ENCODE results near the gene ZNF609. TPM values are rescaled to one million over a fixed set of nuclear protein-coding genes. Genes with fewer than 3 reads are reported as not detected.

The ZNF609 gene
- total RNA-seq, 2 donors from 2014 or later: 13.4 to 23.7 TPM

DNA sequence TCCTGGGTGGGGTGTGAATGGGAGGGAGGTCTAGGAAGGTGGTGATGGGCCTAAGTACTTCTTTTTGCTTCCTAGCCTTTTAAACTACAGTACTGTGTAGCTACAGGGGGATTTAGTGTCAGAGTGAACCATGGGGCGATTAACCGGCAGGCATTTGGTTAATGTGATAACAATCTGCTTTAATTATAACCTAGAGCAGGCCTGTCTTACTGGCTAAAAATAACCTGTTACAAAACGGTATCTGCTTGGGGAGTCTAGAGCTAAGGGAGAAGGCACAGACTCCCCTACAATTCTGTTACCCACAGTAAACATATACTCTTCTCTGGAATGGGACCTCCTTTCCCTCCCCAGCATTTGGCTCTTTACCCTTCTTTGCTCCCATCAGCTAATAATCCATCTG, 229.6 kb downstream of the ZNF609 start:
- Histone ChIP-seq H3K36me3 (peaks cover 55% of the 10 kb centered on the region), H3K27me3 (no peaks in the 10 kb centered on the region), H3K27ac (peak overlapping the region; percentile 55 to 94), H3K9me3 (no peaks in the 10 kb centered on the region), H3K4me1 (peaks cover 0 to 70% of the 10 kb centered on the region in 2 donors), H3K4me3 (no peak overlapping the region)
- DNase-seq (ENCODE audit: low spot score): no peak
- TF ChIP-seq, protein P1, sequence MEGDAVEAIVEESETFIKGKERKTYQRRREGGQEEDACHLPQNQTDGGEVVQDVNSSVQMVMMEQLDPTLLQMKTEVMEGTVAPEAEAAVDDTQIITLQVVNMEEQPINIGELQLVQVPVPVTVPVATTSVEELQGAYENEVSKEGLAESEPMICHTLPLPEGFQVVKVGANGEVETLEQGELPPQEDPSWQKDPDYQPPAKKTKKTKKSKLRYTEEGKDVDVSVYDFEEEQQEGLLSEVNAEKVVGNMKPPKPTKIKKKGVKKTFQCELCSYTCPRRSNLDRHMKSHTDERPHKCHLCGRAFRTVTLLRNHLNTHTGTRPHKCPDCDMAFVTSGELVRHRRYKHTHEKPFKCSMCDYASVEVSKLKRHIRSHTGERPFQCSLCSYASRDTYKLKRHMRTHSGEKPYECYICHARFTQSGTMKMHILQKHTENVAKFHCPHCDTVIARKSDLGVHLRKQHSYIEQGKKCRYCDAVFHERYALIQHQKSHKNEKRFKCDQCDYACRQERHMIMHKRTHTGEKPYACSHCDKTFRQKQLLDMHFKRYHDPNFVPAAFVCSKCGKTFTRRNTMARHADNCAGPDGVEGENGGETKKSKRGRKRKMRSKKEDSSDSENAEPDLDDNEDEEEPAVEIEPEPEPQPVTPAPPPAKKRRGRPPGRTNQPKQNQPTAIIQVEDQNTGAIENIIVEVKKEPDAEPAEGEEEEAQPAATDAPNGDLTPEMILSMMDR (IDR thresholded peaks at IDR 0.05): no peak

DNA sequence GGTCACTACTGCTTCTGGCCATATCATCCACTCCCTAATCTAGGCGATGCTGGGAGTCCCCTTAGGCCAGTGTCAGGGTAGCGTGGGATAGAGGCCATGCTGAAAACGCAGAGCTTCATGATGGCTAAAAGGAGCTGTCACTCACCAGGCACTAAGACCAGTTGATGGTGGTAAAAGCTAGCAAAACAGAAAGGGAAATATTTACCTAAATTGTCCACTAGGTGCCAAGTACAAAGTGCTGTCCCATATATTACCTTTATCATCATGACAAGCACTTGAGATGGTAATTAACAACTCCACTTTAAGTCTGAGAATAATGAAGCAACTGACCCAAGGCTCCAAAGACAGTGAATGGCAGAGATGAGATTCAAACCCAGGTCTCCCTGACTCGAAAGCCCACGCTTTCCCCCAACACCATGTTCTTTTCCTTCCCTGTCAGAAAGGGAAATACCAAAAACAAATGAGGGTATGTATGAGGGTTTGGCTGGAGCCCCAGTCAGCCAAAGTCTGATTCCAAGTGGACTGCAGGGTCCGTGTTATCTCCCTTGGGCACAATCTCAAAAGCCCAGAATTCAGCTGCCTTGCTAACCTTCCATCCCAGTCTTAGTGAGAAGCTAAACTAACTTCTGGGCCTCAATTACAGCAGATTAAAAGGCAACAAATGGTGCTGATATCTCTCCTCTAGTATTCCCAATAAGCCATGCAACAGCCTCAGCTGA, 230.4 kb downstream of the ZNF609 start:
- Histone ChIP-seq H3K27ac (peak overlapping the region; percentile 55 to 94), H3K27me3 (no peaks in the 10 kb centered on the region), H3K4me1 (peaks cover 0 to 77% of the 10 kb centered on the region in 2 donors), H3K36me3 (peaks cover 55% of the 10 kb centered on the region), H3K9me3 (no peaks in the 10 kb centered on the region), H3K4me3 (no peak overlapping the region)
- no peak for DNase-seq (ENCODE audit: low spot score)
- TF ChIP-seq, protein P1 (IDR thresholded peaks at IDR 0.05): no peak

DNA sequence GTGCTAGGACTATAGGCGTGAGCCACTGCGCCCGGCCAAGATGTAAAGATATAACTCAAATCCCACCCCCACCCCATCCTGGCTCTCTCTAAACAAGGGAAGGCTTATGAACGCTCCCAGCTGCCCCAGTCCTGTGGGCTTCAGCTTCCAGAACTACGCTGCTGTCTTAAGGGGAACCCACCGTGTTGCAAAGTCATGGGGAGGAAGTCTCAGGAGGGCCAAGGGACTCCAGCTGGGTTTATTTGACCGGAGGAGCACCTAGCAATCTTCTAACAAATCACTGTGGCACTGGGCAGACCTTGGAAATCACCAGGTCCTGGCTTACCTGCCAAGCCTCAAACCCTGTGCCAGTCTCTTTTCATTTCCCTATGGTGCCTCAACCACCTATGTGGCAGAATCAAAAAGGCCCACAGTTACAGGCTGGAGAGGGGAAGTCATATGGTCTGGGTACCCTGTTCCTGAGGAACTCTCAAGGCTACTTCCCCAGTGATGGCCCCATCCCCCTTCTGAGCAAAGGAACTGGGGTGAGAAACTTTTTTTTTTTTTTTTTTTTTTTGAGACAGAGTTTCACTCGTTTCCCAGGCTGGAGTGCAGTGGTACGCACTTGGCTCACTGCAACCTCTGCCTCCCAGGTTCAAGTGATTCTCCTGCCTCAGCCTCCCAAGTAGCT, 231.7 kb downstream of the ZNF609 start:
- peaks cover 46% of the 10 kb centered on the region for H3K36me3 ChIP-seq
- H3K27me3 ChIP-seq: no peaks in the 10 kb centered on the region
- H3K4me1 ChIP-seq: peaks cover 0 to 84% of the 10 kb centered on the region in 2 donors
- no peak overlapping the region for H3K4me3 ChIP-seq
- H3K27ac ChIP-seq: peak overlapping the region; percentile 79 to 94
- DNase-seq (ENCODE audit: low spot score): no peak
- H3K9me3 ChIP-seq: no peaks in the 10 kb centered on the region
- TF ChIP-seq, protein P1 (IDR thresholded peaks at IDR 0.05): no peak

DNA sequence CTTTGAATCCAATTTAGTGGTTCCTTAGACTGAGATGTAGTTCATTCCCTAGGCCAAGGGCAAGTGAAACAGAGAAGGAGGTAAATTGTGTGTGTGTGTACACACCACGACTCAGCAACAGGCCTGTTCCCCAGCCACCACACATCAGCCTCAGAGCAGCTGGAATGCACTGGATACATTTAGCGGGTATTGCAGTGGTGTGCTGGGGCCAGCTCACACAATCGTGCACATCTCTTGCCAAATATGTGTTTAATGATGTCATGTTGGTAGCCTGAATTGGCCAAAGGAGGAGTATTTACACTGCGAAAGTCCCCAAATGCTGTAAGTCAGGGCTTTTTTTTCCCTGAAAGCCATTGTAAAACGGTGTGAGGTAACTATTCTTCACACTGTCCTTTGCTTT, 232.8 kb downstream of the ZNF609 start:
- TF ChIP-seq, protein P1 (IDR thresholded peaks at IDR 0.05): no peak
- peak; percentile 69 for DNase-seq (ENCODE audit: low spot score)

DNA sequence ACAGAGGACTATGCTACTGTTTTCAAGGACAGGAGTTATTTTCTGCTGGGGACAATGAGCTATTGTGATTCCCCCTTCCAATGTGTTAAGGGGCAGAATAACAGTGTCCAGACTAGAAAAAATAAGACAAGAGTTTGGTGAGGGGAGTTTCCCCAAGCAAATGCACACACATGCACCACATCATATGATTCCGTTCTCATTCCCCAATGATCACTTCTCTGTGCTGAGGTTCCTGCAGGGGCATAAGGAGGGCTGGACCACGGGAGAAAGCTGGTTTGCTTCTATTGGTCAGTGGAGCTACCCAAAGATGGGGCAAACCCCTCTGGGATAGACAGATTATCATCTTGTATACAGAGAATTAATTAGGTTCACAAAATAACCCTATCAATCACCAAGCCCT, 234.4 kb downstream of the ZNF609 start:
- peak overlapping the region; percentile 79 to 94 for H3K27ac ChIP-seq
- H3K27me3 ChIP-seq: no peaks in the 10 kb centered on the region
- peaks cover 29% of the 10 kb centered on the region for H3K36me3 ChIP-seq
- no peak overlapping the region for H3K4me3 ChIP-seq
- no peak for DNase-seq (ENCODE audit: low spot score)
- TF ChIP-seq, protein P1 (IDR thresholded peaks at IDR 0.05): no peak
- no peaks in the 10 kb centered on the region for H3K9me3 ChIP-seq
- peaks cover 0 to 100% of the 10 kb centered on the region in 2 donors for H3K4me1 ChIP-seq

More for the DNA sequence above, 232.8 kb downstream of the ZNF609 start:
- H3K27me3 ChIP-seq: no peaks in the 10 kb centered on the region
- peaks cover 0 to 87% of the 10 kb centered on the region in 2 donors for H3K4me1 ChIP-seq
- H3K27ac ChIP-seq: peak overlapping the region; percentile 79 to 94
- H3K4me3 ChIP-seq: no peak overlapping the region
- peaks cover 45% of the 10 kb centered on the region for H3K36me3 ChIP-seq
- H3K9me3 ChIP-seq: no peaks in the 10 kb centered on the region
